HG02885 (cell line): ENCODE results near the gene CLDN16.

Source experiments
- ATAC-seq: cut with Tn5 transposase; IDR thresholded peaks from one replicate; pipeline ENCODE4 v1.9.1; 2021; ENCODE audit warnings: mild to moderate bottlenecking; ENCODE audit not compliant: unreplicated experiment, poor library complexity

The CLDN16 gene

GRCh38 chr3:190433626-190434025, 45.7 kb downstream of the CLDN16 start:
- ATAC-seq: no peak

- no peak for ATAC-seq
Observed at GRCh38 chr3:190435618-190436017, 47.7 kb downstream of the CLDN16 start.

GRCh38 chr3:190436331-190436730, 48.4 kb downstream of the CLDN16 start:
- ATAC-seq: no peak

GRCh38 chr3:190442240-190442639, 54.3 kb downstream of the CLDN16 start:
- no peak for ATAC-seq

GRCh38 chr3:190443257-190443656, 55.3 kb downstream of the CLDN16 start:
- no peak for ATAC-seq

- no peak for ATAC-seq
Observed at GRCh38 chr3:190444006-190444405, 56.0 kb downstream of the CLDN16 start.

GRCh38 chr3:190444576-190445145, 56.7 kb downstream of the CLDN16 start:
- ATAC-seq: no peak

- ATAC-seq: no peak
Observed at GRCh38 chr3:190446573-190447279, 58.8 kb downstream of the CLDN16 start.

GRCh38 chr3:190448256-190448655, 60.3 kb downstream of the CLDN16 start:
- no peak for ATAC-seq

- no peak for ATAC-seq
Observed at GRCh38 chr3:190449801-190450200, 61.8 kb downstream of the CLDN16 start, which contains the start of gene TMEM207. Gene TMEM207 (minus strand): TSS chr3:190449901. CDS start chr3:190449809, 92 bp downstream.

GRCh38 chr3:190455828-190456227, 67.9 kb downstream of the CLDN16 start:
- ATAC-seq: no peak

GRCh38 chr3:190456770-190457169, 68.8 kb downstream of the CLDN16 start:
- ATAC-seq: no peak

GRCh38 chr3:190458040-190458439, 70.1 kb downstream of the CLDN16 start:
- no peak for ATAC-seq
